GM21576 (cell line): ENCODE measurements around the gene FBXO7.

Experiments used
- ATAC-seq: cut with Tn5 transposase; IDR thresholded peaks from one replicate; pipeline ENCODE4 v1.9.1; 2021; ENCODE audit warnings: mild to moderate bottlenecking, moderate library complexity; ENCODE audit not compliant: unreplicated experiment

The FBXO7 gene

DNA sequence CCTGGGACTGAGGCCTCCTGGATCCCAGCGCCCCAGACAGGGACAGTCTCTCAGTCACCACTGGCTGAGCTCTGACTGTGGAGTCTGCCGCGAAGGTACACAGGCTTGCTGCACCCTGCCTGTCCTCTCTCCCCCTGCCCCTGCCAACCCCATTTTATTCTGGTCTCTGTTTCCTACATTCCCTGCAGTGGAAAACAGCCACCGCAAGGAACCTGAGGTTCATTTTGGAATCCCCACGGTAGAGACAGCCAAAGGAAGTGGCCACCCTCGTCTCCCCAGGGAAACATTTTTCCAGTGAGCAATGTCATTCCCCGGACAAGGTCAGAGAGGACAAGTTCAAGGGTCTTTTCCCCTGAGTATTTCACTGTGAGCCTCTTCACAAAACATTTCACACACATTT, 56.6 kb downstream of the FBXO7 start:
- no peak for ATAC-seq

DNA sequence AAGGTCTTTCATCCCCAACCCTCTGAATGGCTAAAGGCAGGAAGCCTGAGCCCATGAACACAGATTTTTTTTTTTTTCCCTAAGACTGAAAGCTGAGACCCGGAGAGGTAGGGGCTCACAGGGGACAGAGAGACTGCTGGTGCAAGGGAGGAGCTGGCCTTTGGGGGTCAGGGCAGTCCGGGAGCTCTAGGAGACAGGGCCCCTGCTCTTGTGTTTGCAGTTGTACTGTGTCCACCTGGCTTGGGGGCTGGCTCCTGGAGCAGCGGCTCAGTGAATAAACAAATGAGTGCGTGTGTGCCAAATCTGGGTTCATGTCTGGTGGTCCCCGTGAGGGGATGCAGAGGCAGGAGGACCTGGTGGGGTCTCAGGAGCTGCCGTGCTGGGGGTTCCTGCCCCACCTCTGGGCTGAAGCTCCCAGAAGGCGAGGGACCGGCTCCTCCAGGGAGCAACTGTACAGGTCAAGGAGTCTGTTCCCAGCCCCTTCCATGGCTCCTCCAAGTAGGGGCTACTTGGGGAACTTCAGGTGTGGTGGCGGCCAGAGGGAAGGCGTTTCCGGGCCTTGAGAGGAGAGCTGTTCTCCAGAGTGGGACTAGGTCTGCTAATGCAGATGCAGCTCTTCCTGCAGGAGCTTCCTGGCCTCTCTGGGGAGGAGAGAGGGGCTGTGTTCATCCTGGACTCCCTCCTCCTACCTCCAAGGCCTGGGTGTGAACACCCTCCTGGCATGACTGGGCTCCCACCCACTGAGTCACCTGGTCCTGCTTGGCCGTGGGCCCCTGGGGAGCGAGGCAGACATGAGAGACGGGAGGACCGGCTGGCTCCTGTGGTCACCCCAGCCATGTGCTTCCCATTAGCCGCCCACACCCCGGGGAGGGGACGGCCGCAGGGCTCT, 57.6 kb downstream of the FBXO7 start:
- ATAC-seq = no peak

DNA sequence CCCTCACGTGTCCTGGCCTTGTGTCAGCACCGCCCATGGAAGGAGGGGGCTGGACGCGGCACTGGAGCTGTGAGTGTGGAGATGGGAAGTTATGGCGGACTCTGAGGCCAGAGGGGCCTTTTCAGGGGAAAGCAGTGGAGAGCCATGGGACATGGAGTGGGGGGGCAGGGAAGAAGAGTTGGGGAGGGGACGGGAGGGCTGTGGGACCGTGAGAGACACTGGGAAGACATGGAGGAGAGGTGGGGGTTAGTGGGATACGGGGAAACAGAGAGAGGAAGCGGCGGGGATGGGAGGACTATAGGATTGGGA, 58.2 kb downstream of the FBXO7 start:
- no peak for ATAC-seq

DNA sequence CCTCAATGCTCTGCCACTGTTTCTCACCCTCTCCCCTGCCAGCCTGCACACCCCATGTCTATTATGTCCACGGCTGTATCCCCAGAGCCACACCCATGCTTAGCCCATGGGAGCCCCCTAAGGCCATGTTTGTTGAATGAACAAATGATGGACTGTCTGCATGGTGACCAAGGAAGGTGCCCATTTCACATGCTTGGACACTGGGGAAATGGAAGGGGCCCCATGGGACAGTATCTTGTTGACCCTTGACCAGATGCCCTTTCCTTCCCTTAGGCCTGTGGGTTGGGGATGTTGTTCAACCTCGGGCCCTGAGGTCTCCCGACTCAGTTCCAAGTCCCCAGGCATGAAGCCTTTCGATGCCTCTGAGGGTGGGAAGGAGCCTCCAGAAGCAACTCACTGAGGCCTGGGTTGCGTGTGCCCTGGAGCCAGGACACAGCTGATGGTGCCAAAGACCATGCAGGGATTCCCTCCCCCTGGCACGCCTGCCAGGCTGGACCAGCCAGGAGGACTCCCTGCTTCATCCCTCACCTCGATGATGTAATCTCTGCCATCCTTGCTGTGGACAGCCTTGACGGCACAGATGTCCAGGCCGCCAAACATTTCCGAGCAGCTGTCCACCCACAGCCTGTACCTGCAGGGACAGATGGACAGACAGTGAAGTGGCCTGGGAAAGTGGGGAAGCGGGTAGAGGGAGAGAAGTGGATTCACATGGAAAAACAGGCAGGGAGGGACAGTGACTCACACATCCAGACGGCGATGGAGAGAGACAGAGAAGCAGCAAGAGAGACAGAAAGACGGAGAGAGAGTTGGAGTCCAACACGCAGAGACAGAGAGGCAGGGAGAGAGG, 58.9 kb downstream of the FBXO7 start:
- no peak for ATAC-seq

DNA sequence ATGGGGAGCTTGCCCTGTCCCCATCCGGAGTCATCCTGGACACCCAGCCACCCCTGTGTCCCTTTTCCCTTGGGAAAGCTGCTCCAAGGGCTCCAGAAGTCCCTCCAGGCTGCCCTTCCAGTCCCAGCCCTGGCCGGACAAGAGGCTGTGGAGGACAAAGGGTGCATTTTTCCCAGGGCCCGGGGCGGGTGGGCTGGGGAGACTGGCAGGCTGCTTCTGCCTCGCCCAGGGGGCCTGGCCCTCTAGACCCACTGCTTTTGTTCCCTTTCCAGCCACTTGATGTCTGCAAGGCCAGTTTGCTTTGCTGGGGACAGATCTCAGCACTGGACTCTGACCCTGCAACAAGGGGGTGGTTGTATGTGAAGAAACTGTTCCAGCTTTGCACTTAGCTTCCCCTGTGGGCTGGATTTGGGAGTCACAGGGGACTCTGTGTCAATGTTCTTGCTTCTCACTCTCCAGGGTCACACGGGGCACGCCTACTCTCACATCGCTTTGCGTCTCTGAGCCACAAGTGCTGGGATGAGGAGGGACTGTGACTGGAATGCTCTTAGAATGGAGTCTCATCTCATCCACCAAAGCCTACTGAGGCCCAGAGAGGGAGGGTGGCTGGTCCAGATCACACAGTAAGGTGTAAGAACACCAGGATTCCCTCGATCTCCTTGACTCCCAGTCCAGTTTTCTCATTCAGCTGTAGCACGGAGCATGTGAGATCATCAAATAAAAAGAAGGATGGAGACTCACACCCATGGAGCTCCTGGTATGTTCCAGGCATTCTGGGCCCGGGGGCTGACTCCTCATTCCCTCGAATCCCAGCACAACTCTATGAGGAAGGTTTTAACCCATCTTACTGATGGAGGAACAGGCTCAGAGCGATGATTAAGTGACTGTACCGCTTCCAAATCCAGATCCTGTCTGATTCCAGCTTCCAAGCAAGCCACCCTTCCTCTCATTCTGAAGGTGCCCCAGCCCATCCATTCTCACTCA, 59.9 kb downstream of the FBXO7 start:
- no peak for ATAC-seq

DNA sequence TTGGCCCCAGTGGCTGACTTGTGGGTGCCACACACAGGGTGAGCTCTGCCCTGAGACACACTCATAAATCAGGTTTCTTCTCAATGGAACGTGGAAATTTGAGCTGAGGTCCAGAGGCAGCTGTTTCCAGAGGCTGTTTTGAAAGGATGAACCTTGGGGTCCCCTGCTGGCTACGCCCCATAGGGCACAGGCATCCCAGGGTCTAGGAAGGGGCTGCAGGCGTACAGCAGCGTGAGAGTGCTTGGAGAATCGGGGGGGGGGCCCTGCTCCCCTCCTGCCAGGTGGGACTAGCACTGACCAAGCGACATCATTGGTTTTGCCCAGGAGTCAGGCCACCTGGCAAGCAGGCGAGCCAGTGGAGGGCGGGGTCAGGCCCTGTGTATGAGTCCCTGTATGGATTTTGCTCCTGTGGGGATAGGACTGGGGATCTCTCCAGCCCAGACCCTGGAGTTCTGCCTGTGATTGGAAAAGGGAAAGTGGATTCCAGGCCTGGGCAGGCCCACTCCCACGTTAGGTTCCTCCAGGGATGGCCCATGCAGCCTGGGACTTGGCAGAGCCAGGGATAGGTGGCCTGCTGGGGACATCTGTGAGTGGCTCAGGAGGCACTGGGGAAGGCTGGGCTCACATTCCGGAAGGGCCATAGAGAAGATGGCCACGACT, 61.0 kb downstream of the FBXO7 start:
- no peak for ATAC-seq

DNA sequence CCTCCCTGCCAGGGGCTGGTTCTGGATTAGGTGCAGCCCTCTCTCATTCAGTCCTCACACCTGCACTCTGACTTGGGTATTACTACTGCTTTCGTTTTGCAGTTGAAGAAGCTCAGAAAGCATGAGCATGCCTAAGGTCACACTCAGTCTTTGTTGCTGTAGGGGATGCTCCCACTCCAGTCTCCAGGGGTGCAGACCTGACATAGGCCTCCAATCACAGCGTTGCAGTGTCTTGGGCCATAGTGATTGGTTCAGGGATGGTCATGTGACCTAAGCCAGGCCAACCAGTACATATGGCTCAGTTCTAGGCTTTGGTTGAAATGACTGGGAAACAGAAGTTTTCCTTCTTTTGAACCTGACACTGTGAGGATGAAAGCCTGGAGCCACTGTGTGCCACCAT, 61.7 kb downstream of the FBXO7 start:
- no peak for ATAC-seq

DNA sequence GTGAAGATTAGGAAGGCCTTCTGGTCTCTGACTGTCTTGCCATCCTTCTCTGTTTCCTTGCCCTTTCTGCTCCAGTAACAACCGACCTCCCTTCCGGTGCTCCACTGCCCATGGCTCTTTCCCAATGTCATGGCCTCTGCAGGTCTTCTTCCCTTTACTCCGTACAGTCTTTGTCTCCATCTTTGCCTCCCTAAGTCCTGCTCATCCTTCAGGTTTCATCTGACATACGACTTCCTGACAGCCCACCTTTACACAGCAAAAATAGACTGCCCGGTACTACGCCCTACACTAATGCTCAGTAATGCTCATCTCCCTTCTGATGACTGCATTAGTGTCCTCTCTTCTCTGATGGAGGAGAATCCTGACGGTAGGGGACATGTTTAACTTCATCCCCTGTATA, 63.9 kb downstream of the FBXO7 start:
- no peak for ATAC-seq

DNA sequence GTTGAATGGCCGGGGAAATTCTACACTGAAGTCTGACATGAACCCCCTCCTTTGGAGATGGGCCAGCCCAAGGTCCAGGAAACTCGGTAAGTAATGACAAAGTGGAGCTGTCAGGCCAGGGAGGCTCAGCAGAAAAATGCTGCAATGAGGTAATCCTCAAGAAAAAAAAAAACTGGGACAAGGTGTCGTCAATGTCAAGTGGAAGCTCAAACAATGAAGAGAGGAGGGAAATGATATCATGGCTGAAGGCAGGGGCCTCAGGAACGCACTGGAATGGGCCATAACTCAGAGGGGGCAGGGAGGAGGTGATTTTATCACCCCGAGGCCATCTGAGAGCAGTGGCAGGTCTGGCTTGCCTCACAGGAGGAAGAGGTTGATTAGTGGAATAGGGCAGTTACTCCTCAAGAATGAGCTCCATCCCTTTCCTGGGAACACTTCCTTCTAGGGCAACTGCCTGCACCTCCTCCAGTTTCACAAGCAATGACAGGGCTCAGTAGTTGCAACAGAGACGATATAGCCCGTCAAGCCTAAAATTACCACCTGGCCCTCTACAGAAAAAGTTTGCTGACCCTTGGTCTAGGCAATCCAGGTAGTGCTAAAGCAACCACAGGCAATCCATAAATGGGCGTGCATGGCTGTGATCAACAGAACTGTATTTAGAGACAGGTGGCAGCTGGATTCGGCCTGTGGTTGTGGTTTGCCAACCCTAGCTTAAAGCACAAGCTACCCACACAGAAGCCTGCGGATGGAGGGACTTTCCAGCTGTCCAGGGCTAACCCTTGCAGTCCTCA, 65.2 kb downstream of the FBXO7 start:
- ATAC-seq = no peak

DNA sequence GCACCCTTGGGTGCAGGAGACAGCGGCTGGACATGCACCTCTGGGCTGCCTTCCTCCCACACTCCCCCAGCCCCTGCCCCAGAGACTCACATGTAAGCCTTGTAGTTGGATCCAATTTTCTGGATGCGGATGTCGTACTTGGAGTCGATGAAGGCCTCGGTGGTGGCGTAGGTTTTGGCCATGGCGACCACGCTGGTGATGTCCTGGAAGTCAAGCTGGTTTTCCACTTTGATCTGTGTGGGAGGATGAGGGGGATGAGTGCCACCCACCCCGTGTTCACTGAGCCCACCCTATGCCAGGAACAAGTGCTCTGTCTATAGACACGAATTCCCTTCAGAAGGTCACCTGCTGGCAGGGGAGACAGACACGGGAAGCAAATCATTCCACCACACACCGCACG, 66.9 kb downstream of the FBXO7 start:
- ATAC-seq = no peak

DNA sequence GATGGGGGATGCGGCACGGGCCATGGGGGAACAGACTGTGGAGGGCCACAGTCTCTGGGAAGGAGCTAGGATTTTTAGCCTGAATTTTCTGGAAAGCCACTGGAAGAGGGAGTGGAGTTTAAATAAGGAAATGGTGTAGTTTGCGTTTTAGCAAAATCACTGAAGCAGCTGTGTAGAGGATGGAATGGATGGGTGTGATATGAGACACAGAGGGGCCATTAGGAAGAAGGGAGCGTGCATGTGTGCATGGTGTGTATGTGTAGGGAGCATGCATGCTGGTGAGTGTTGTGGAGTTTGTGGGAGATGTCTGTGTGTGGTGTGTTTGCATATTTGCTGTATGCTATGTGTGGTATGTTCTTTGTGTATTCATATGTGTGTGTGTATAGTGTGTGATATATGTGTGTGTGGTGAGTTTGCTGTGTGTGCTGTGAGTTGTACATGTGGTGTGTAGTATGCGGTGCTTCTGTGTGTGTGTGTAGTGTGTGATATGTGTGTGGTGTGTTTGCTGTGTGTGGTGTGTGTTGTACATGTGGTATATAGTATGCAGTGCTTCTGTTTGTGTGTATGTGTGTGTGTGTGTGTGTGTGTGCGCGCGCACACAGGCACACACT, 67.6 kb downstream of the FBXO7 start:
- ATAC-seq = no peak

DNA sequence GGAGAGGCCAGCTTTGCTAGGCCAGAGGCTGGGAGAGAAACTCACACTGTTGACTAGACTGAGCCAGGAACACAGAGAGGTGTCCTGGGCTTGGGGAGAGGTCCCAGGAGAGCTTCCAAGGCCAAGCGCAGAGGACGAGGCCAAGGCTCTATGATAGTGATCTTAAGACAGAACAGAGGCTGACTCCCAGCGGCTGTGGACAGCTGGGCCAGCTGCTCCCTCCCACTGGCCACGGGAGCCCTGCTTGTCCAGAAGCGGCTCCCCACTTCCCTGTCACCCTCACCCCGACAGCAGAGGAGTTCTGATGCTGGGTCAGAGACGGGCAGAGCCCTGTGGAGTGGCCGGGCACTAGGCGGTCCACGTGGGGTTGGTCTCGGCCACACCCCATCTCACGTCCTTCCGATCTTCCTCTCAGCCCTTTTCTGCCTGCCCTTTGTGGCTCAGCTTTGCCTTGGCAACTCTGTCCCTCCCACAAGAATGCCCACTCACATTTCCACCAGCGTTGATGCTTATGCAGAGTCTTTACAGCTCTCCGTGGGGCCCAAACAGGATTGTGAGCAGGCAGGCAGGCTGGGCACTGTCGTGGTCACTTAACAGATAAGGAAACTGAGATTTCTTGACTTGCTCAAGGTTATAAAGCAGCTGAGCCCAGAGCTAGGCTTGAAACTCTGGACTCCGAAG, 68.2 kb downstream of the FBXO7 start:
- no peak for ATAC-seq

DNA sequence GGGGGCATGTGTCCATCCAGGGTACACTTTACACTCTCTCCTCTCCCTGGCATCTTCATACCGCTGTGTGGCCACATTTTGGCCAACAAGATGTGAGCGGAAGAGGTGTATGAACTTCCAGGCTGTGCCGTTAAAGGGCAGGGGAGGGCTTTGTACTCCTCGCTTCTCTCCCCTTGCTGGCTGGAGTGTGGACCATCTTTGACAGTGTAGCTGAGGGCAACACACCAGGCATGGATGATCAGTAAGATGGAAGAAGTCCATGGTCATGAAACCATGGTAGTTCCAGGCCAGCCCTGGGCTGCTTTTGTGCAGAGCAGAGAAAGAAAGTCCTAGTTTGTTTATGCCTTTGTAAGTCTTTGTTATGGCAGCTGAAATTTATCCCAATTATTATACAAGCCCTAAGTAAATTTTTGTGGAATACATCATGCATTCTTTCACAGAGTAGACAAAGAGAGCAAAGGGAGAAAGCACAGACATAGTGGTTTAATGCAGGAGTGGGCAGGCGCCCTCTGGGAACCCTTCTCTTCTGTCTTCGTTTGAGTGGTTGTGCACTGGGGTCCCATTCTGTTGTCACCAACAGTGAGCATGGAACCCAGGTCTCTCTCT, 70.4 kb downstream of the FBXO7 start:
- no peak for ATAC-seq

DNA sequence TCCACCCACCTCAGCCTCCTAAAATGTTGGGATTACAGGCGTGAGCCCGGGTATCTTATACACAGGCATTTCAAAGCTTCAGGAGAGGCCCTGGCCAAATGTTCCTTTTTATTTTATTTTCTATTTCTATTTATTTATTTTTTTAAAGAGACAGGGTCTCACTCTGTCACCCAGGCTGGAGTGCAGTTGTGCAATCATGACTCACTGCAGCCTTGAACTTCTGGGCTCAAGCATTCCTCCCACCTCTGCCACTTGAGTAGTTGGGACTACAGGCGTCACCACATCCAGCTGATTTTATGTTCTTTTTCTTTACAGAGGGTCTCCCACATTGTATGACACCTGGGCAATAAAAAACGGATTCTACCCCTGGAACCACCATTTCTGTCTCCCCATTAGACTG, 71.2 kb downstream of the FBXO7 start:
- ATAC-seq = no peak

DNA sequence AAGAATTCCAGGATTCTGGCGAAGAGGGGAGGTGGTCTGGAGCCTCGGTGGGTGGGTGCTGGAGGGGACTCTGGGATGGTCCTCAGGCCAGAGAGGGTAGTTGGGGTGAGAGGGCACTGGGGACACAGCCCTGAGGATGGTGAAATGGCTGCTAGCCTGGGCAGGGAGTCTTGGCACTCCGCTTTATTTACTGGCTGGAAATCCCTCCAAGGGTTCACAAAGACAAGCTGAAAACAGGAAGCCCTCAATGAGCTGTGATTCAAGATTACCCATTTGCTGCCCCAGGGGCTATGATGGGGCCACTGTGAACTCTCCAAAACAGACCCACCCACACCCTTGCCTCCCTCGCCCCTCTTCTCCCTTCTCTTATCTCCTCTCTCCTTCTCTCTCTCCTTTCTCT, 71.9 kb downstream of the FBXO7 start:
- ATAC-seq = no peak

DNA sequence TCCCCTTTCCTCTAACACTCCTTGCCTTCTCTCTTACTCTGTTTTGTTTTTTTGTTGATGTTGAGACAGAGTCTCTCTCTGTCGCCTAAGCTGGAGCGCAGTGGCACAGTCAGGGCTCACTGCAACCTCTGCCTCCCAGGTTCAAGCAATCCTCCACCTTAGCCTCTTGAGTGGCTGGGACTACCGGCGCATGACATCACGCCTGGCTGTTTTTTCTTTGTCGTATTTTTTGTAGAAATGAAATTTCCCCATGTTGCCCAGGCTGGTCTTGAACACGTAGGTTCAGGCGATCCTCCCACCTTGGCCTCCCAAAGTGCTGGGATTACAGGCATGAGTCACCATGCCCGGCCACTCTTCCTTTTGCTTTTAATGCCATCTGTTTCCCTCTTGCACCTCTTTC, 72.3 kb downstream of the FBXO7 start:
- ATAC-seq = no peak

DNA sequence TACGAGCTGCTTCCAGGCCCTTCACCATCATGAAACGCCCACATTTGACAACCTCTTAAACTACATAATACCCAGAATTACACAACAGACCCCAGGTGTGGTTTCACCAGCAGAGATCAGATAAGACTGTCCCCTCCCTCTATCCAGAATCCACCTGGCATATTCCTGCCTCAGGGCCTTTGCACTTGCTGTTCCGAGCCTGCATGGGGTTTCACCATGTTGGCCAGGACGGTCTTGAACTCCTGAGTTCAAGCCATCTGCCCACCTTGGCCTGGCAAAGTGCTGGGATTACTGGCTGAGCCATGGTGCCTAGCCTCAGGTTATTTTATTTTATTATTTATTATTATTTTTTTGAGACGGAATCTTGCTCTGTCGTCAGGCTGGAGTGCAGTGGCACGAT, 73.4 kb downstream of the FBXO7 start:
- no peak for ATAC-seq
